Measurements from ENCODE around the gene IVD. TPM values are rescaled to one million over a fixed set of nuclear protein-coding genes. Genes with fewer than 3 reads are reported as not detected.

The IVD gene
- total and polyA plus RNA-seq, 2 of the 8 experiments (the other 6 are each of a cell fraction or from before 2014, with no cell fraction given): 55.2 to 78.8 TPM

DNA sequence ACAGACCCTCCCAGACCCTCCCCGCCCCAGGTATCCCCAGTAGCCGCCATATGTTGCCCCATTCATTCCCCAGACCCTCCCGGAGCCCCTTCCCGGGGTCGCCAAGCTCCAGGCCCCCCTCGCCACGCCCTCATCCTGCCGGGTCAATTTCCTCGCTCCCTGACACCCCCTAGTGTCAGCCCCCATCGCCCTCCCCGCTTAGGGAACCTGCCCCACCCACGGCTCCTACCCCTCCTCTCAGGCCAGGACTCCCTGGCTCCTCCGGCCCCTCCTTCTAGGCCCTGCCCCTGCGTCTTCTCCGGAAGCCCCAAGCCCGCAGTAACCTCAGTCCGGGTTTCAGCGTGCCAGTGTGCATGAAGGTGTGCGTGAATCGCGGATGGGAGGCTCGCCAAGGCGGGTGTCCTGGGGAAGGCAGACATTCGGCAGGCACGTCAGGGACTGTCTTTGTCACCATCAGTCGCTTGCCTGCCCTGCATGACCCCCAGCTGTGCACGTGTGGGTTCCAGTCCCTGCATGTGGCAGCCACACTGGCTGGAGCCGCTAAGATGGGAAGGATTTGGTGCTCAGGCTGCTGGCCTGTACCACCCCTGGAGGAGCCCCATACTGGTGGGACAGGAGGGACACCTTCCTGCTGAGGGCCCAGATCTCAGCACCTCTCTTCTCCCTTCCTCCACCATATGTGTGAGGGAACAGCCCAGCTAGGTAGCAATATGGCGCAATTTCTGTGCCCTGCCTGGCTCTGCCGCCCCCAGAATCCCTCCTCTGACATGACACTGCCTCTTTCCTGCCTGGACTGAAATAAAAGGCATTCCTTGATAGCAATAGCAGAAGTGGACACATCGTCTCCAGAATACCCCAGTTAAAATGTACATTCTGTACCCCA lies 46.9 kb upstream of the IVD start:
- peak overlapping the region; percentile 10 for H4K91ac ChIP-seq (replicated peaks; ENCODE audit: insufficient read length, low read length)
- H3K56ac ChIP-seq (replicated peaks; ENCODE audit: insufficient read length, low read depth, low read length): no peak overlapping the region
- no peak overlapping the region for H2BK120ac ChIP-seq (replicated peaks; ENCODE audit: low read depth, low read length)
- DNase-seq (ENCODE audit: low read depth in 1 of 2, low spot score in 2 of 2) (no peak), FAIRE-seq (no peak)
- no peak overlapping the region for H3K27ac ChIP-seq (ENCODE audit: low read depth, low read length)
- no peak overlapping the region for H2BK20ac ChIP-seq (ENCODE audit: low read length)
- 16% methylated on average over 18 of the region's 31 CpGs; no CpG with 5 or more reads in 1 of the 2 experiments for WGBS, 2 experiments (ENCODE audit: extremely low coverage in 1 of 2, insufficient coverage in 1 of 2, insufficient read length in 1 of 2, insufficient replicate concordance in 2 of 2, low coverage in 1 of 2, low lambda C conversion rate in 2 of 2, missing lambda C conversion rate in 1 of 2)
- TF ChIP-seq KDM5A (IDR thresholded peaks at IDR 0.05; ENCODE audit: low read length) (no peak), NANOG (IDR thresholded peaks at IDR 0.05; ENCODE audit: insufficient read depth, low read depth, low read length, poor library complexity, severe bottlenecking) (no peak), SAP30 (IDR thresholded peaks at IDR 0.05; ENCODE audit: insufficient read depth, insufficient replicate concordance, low read length) (peak; percentile 62), SP1 (IDR thresholded peaks at IDR 0.05; ENCODE audit: low read depth, low read length) (no peak), HDAC2 (IDR thresholded peaks at IDR 0.05; ENCODE audit: borderline replicate concordance in 1 of 2, low read depth in 2 of 2, low read length in 2 of 2) (0 out of 4 replicates have a peak, but pooled peaks of 1 of the 2 experiments have one; percentile 9), KDM4A (IDR thresholded peaks at IDR 0.05; ENCODE audit: low read depth, low read length, severe bottlenecking) (peak; percentile 41), CEBPB (IDR thresholded peaks at IDR 0.05; ENCODE audit: low read depth, low read length) (0 out of 2 replicates have a peak, but pooled peaks have one; percentile 9)
- no peak overlapping the region for H2BK15ac ChIP-seq (ENCODE audit: low read length)
- no peak overlapping the region for H2BK12ac ChIP-seq (ENCODE audit: low read depth, low read length)
- H3K4ac ChIP-seq (replicated peaks; ENCODE audit: insufficient read length, low read depth, low read length): no peak overlapping the region
- no peaks in the 10 kb centered on the region for H3K36me3 ChIP-seq (ENCODE audit: control insufficient read depth in 2 of 4, insufficient read depth in 4 of 4, low read length in 3 of 4)
- no peaks in the 10 kb centered on the region for H3K79me1 ChIP-seq (ENCODE audit: low read depth, low read length)
- no peaks in the 10 kb centered on the region for H3K79me2 ChIP-seq (ENCODE audit: control insufficient read depth in 1 of 2, insufficient read depth in 2 of 2, low read length in 2 of 2)
- H3K18ac ChIP-seq (ENCODE audit: extremely low read depth, low read length): peak overlapping the region; percentile 75; the same call in 1 of the 2 replicates
- H2BK5ac ChIP-seq (ENCODE audit: low read depth, low read length): no peak overlapping the region
- peaks cover 0 to 18% (median 7%) of the 10 kb centered on the region in 4 experiments; a peak in 3 of 7 replicates for H3K27me3 ChIP-seq (replicated peaks in 1 of 4; ENCODE audit: control insufficient read depth in 3 of 4, extremely low read depth in 1 of 4, insufficient read depth in 3 of 4, low read length in 3 of 4)
- H3K4me1 ChIP-seq (replicated peaks in 1 of 4; ENCODE audit: control insufficient read depth in 3 of 4, insufficient read depth in 4 of 4, low read length in 3 of 4): peaks cover 11 to 19% (median 15%) of the 10 kb centered on the region in 4 experiments
- peak overlapping the region; percentile 67 to 97 for H3K4me2 ChIP-seq (ENCODE audit: insufficient read depth in 1 of 2, low read depth in 2 of 2, low read length in 2 of 2)
- POLR2A ChIA-PET (ENCODE audit: partially characterized antibody): interaction anchor here (0.6 to 1.6 kb wide), 3 partner anchors 18 to 61 kb away, joined by 3 to 5 read pairs (median 4); partner anchors contain the start of genes CCDC9B and KNSTRN
- H3K9ac ChIP-seq (replicated peaks in 1 of 4; ENCODE audit: extremely low read depth in 1 of 4, low read depth in 3 of 4, low read length in 3 of 4): no peak overlapping the region
- H3K14ac ChIP-seq (ENCODE audit: insufficient read length): no peak overlapping the region
- peak overlapping the region; percentile 55; the same call in 1 of the 2 replicates for H2AFZ ChIP-seq (ENCODE audit: low read length)
- no peak overlapping the region for H2AK5ac ChIP-seq (ENCODE audit: low read depth, low read length)
- H4K8ac ChIP-seq (ENCODE audit: extremely low read depth, insufficient read depth, low read length): no peak overlapping the region
- H3K23ac ChIP-seq (ENCODE audit: insufficient read length): no peak overlapping the region
- peak overlapping the region; percentile 26 to 62 (median 56) for H3K4me3 ChIP-seq (ENCODE audit: extremely low read depth in 1 of 4, insufficient read depth in 2 of 4, low read depth in 3 of 4, low read length in 4 of 4)
- H4K20me1 ChIP-seq (replicated peaks in 1 of 2; ENCODE audit: control insufficient read depth in 1 of 2, insufficient read depth in 2 of 2, low read length in 2 of 2): peaks cover 0 to 2% of the 10 kb centered on the region in 2 experiments
- CTCF ChIA-PET (ENCODE audit: partially characterized antibody): interaction anchor here (1.6 to 27.4 kb wide), 3 partner anchors 7 to 44 kb away, joined by 4 to 452 read pairs (median 250); partner anchors contain the start of gene CCDC9B
- H3K9me3 ChIP-seq (ENCODE audit: insufficient read depth in 2 of 2, low read depth in 1 of 2, low read length in 1 of 2): no peaks in the 10 kb centered on the region
- H4K5ac ChIP-seq (ENCODE audit: insufficient read length, low read depth, low read length): no peak overlapping the region
- H3K23me2 ChIP-seq (ENCODE audit: low read depth, low read length): peaks cover 9% of the 10 kb centered on the region
